Measurements from ENCODE around the gene LIME1.
"Not testable (repeated sequence)": the region's sequence is repeated elsewhere in the genome, so short reads cannot be mapped to it uniquely, and the experiment has no call there.

Gene LIME1

GRCh38 chr20:63773571-63774241 is 37.2 kb downstream of the LIME1 start:
- no peak for DNase-seq (ENCODE audit: low spot score)

GRCh38 chr20:63774306-63774705 is 37.8 kb downstream of the LIME1 start:
- DNase-seq (ENCODE audit: low spot score): no peak

- no peak for DNase-seq (ENCODE audit: low spot score)
These were observed 38.9 kb downstream of the LIME1 start for GRCh38 chr20:63775096-63775978.

GRCh38 chr20:63776875-63777274 is 40.4 kb downstream of the LIME1 start:
- not testable (repeated sequence) for DNase-seq (ENCODE audit: low spot score)

- DNase-seq (ENCODE audit: low spot score): no peak
These were observed 41.1 kb downstream of the LIME1 start for GRCh38 chr20:63777614-63778013.

GRCh38 chr20:63778034-63778752 is 41.7 kb downstream of the LIME1 start:
- DNase-seq (ENCODE audit: low spot score): no peak

- no peak for DNase-seq (ENCODE audit: low spot score)
These were observed 42.4 kb downstream of the LIME1 start for GRCh38 chr20:63778857-63779256.

- DNase-seq (ENCODE audit: low spot score): no peak
These were observed 44.7 kb downstream of the LIME1 start for GRCh38 chr20:63781181-63781580.

GRCh38 chr20:63782051-63782471 is 45.6 kb downstream of the LIME1 start:
- no peak for DNase-seq (ENCODE audit: low spot score)

GRCh38 chr20:63782521-63782971 is 46.1 kb downstream of the LIME1 start:
- no peak for DNase-seq (ENCODE audit: low spot score)

- DNase-seq (ENCODE audit: low spot score): no peak
These were observed 47.5 kb downstream of the LIME1 start for GRCh38 chr20:63783970-63784369.

GRCh38 chr20:63785691-63786131 is 49.2 kb downstream of the LIME1 start:
- DNase-seq (ENCODE audit: low spot score): no peak

- no peak for DNase-seq (ENCODE audit: low spot score)
These were observed 50.8 kb downstream of the LIME1 start for GRCh38 chr20:63787302-63787701.

- DNase-seq (ENCODE audit: low spot score): no peak
These were observed 51.3 kb downstream of the LIME1 start for GRCh38 chr20:63787749-63788148.
